ENCODE data around the gene OSBPL6. TPM values are rescaled to one million over a fixed set of nuclear protein-coding genes. Genes with fewer than 3 reads are reported as not detected.

OSBPL6 gene
- total RNA-seq, 1 experiment from 2014 or later = 2.1 TPM

GRCh38 chr2:178359192-178359912, 165.0 kb downstream of the OSBPL6 start:
- H3K27ac ChIP-seq (ENCODE audit: low read length) = no peak overlapping the region
- POLR2A ChIA-PET = no interaction called here
- CTCF ChIA-PET = interaction anchor here (0.6 kb wide), 2 partner anchors 130 to 150 kb away, joined by 5 to 7 read pairs; no protein-coding TSS in a partner anchor
- TF ChIP-seq POLR2AphosphoS5 (IDR thresholded peaks at IDR 0.05; ENCODE audit: low read depth, low read length) (no peak), REST (IDR thresholded peaks at IDR 0.05; ENCODE audit: insufficient read depth in 1 of 2, low read depth in 2 of 2, low read length in 1 of 2) (no peak), CTCF (IDR thresholded peaks at IDR 0.05) (no peak), SIN3A (IDR thresholded peaks at IDR 0.05; ENCODE audit: borderline replicate concordance, insufficient read depth, low read depth, low read length) (no peak), TCF7L2 (IDR thresholded peaks at IDR 0.05; ENCODE audit: low read depth, low read length) (no peak)
- no TSS peak for BruUV-seq (replicated peaks)
- ATAC-seq (no peak), DNase-seq (ENCODE audit: low read depth, low spot score) (no peak)
- in situ Hi-C loops (cut with HindIII; ENCODE audit: low pct_unique_long_range_greater_than_20kb, low sequenced_read_pairs) = no loop called here
- intact Hi-C loops (cut with micrococcal nuclease; ENCODE audit: unreplicated experiment) = no loop called here
- no peaks in the 10 kb centered on the region for H3K27me3 ChIP-seq (ENCODE audit: control insufficient read depth, insufficient read depth, low read length)
- H3K4me3 ChIP-seq (ENCODE audit: low read depth in 2 of 2, low read length in 2 of 2) = no peak overlapping the region
- no peaks in the 10 kb centered on the region for H3K36me3 ChIP-seq (ENCODE audit: control insufficient read depth, insufficient read depth, low read length)
- H3K9me3 ChIP-seq (ENCODE audit: control insufficient read depth, insufficient read depth, low read depth, low read length) = no peaks in the 10 kb centered on the region
- H3K4me1 ChIP-seq (ENCODE audit: control insufficient read depth, insufficient read depth, low read length) = no peaks in the 10 kb centered on the region

- H3K36me3 ChIP-seq (ENCODE audit: control insufficient read depth, insufficient read depth, low read length) = no peaks in the 10 kb centered on the region
- POLR2A ChIA-PET = no interaction called here
- in situ Hi-C loops (cut with HindIII; ENCODE audit: low pct_unique_long_range_greater_than_20kb, low sequenced_read_pairs) (no loop called here), intact Hi-C loops (cut with micrococcal nuclease; ENCODE audit: unreplicated experiment) (no loop called here)
- H3K4me1 ChIP-seq (ENCODE audit: control insufficient read depth, insufficient read depth, low read length) = no peaks in the 10 kb centered on the region
- BruUV-seq (replicated peaks) = no TSS peak
- H3K9me3 ChIP-seq (ENCODE audit: control insufficient read depth, insufficient read depth, low read depth, low read length) = no peaks in the 10 kb centered on the region
- DNase-seq (ENCODE audit: low read depth, low spot score) = no peak
- H3K27me3 ChIP-seq (ENCODE audit: control insufficient read depth, insufficient read depth, low read length) = no peaks in the 10 kb centered on the region
- TF ChIP-seq REST (IDR thresholded peaks at IDR 0.05; ENCODE audit: insufficient read depth in 1 of 2, low read depth in 2 of 2, low read length in 1 of 2) (no peak), SIN3A (IDR thresholded peaks at IDR 0.05; ENCODE audit: borderline replicate concordance, insufficient read depth, low read depth, low read length) (no peak), POLR2AphosphoS5 (IDR thresholded peaks at IDR 0.05; ENCODE audit: low read depth, low read length) (no peak), TCF7L2 (IDR thresholded peaks at IDR 0.05; ENCODE audit: low read depth, low read length) (no peak), CTCF (IDR thresholded peaks at IDR 0.05) (no peak)
- no peak for ATAC-seq
- no peak overlapping the region for H3K4me3 ChIP-seq (ENCODE audit: low read depth in 2 of 2, low read length in 2 of 2)
- no peak overlapping the region for H3K27ac ChIP-seq (ENCODE audit: low read length)
- CTCF ChIA-PET = no interaction called here
These were observed 167.3 kb downstream of the OSBPL6 start for GRCh38 chr2:178361588-178361987.

All from Panc1 (cell line).